Sigmoid colon (tissue), 3 donors: Measurements from ENCODE around the gene SLC51B.

ENCODE experiments used
- CTCF ChIP-seq, 4 experiments: fragments of 450-650 bp in 3 of 4; fragments of 200-600 bp in 1 of 4; IDR thresholded peaks; one replicate each; pipeline ENCODE4 v1.5.1; 2016 to 2019; ENCODE audit warnings: antibody characterized with exemption in 4 of 4, mild to moderate bottlenecking in 3 of 4, moderate library complexity in 2 of 4
- POLR2A ChIP-seq, 2 donors: fragments of 450-650 bp; IDR thresholded peaks; one replicate each; pipeline ENCODE4 v1.6.1; 2016; ENCODE audit warnings: antibody characterized with exemption in 2 of 2, mild to moderate bottlenecking in 2 of 2, moderate library complexity in 2 of 2

- TF ChIP-seq CTCF (IDR thresholded peaks at IDR 0.05): no peak
- TF ChIP-seq POLR2A (IDR thresholded peaks at IDR 0.05): peak; percentile 91 to 94
These were observed 16.1 kb upstream of the SLC51B start, which contains the start of gene MTFMT for GRCh38 chr15:65028921-65029735.
